ENCODE results near the gene CR1. TPM values are rescaled to one million over a fixed set of nuclear protein-coding genes. Genes with fewer than 3 reads are reported as not detected.
A peak's percentile ranks its signal among the peaks of the same experiment; 100 is the strongest.
"Not testable (repeated sequence)": the region's sequence is repeated elsewhere in the genome, so short reads cannot be mapped to it uniquely, and the experiment has no call there.

The CR1 gene
- total RNA-seq, 4 donors from 2014 or later: 1.5 to 12.0 (median 3.3) TPM

GRCh38 chr1:207639362-207639761 lies 143.4 kb downstream of the CR1 start:
- H3K9me3 ChIP-seq; H3K27me3 ChIP-seq; in situ Hi-C loops (cut with MboI; ENCODE audit: low pct_ligation_motif_present in 1 of 4, low pct_unique_long_range_greater_than_20kb in 1 of 4, low sequenced_read_pairs in 3 of 4); DNase-seq; H3K4me3 ChIP-seq; H3K4me1 ChIP-seq; intact Hi-C loops (cut with DNase I; ENCODE audit: low total_unique reads); H3K27ac ChIP-seq; H3K36me3 ChIP-seq: not testable (repeated sequence)
- WGBS, 2 donors (ENCODE audit: low coverage in 1 of 2): 58 to 66% methylated on average over 1 to 5 of the region's 5 CpGs

- Histone ChIP-seq H3K27me3 (peaks cover 3% of the 10 kb centered on the region), H3K4me3 (peak overlapping the region in 3 of 4 donors; percentile 35 to 60 (median 41)), H3K27ac (no peak overlapping the region), H3K36me3 (no peaks in the 10 kb centered on the region), H3K4me1 (peaks cover 0 to 13% (median 7%) of the 10 kb centered on the region in 4 donors), H3K9me3 (no peaks in the 10 kb centered on the region)
- in situ Hi-C loops (cut with MboI; ENCODE audit: low pct_ligation_motif_present in 1 of 4, low pct_unique_long_range_greater_than_20kb in 1 of 4, low sequenced_read_pairs in 3 of 4): no loop called here
- TF ChIP-seq EP300 (IDR thresholded peaks at IDR 0.05; ENCODE audit: low read depth) (no peak), CTCF (IDR thresholded peaks at IDR 0.05) (no peak), POLR2A (IDR thresholded peaks at IDR 0.05) (no peak), POLR2AphosphoS5 (IDR thresholded peaks at IDR 0.05) (no peak)
- intact Hi-C loops (cut with DNase I; ENCODE audit: low total_unique reads): no loop called here
- WGBS, 2 donors (ENCODE audit: low coverage in 1 of 2): 40 to 55% methylated on average over 3 to 9 of the region's 9 CpGs
- no peak for DNase-seq
Measured at GRCh38 chr1:207644166-207644851, 148.4 kb downstream of the CR1 start.

- peak within 1 kb of the TSS; percentile 11 to 60 (median 38) for H3K4me3 ChIP-seq
- no peaks in the 10 kb centered on the region for H3K9me3 ChIP-seq
- intact Hi-C loops (cut with DNase I; ENCODE audit: low total_unique reads) (no loop called here), in situ Hi-C loops (cut with MboI; ENCODE audit: low pct_ligation_motif_present in 1 of 4, low pct_unique_long_range_greater_than_20kb in 1 of 4, low sequenced_read_pairs in 3 of 4) (no loop called here)
- peaks cover 0 to 13% (median 7%) of the 10 kb centered on the region in 4 donors for H3K4me1 ChIP-seq
- TF ChIP-seq CTCF (IDR thresholded peaks at IDR 0.05) (no peak), POLR2A (IDR thresholded peaks at IDR 0.05) (no peak), POLR2AphosphoS5 (IDR thresholded peaks at IDR 0.05) (no peak), EP300 (IDR thresholded peaks at IDR 0.05; ENCODE audit: low read depth) (no peak)
- H3K27me3 ChIP-seq: peaks cover 3% of the 10 kb centered on the region
- no peak within 1 kb of the TSS for H3K27ac ChIP-seq
- 43% methylated on average over 52 of the region's 65 CpGs; no CpG with 5 or more reads in 1 of the 2 donors for WGBS, 2 donors (ENCODE audit: low coverage in 1 of 2)
- DNase-seq: peak; percentile 62
- H3K36me3 ChIP-seq: no peaks in the 10 kb centered on the region
Measured at GRCh38 chr1:207644852-207645634, 149.1 kb downstream of the CR1 start, which contains the start of gene CR1L. Gene CR1L, plus strand, starts transcription at chr1:207645133. Its CDS starts 101 bp downstream, at chr1:207645234.

GRCh38 chr1:207645635-207646081 lies 149.7 kb downstream of the CR1 start:
- no peaks in the 10 kb centered on the region for H3K36me3 ChIP-seq
- no peak for TF ChIP-seq EP300 (IDR thresholded peaks at IDR 0.05; ENCODE audit: low read depth)
- TF ChIP-seq CTCF (IDR thresholded peaks at IDR 0.05): no peak
- TF ChIP-seq POLR2AphosphoS5 (IDR thresholded peaks at IDR 0.05): no peak
- TF ChIP-seq POLR2A (IDR thresholded peaks at IDR 0.05): no peak
- H3K4me1 ChIP-seq: peaks cover 0 to 13% (median 7%) of the 10 kb centered on the region in 4 donors
- no peak for DNase-seq
- no peaks in the 10 kb centered on the region for H3K9me3 ChIP-seq
- H3K27ac ChIP-seq: no peak overlapping the region
- 84 to 100% methylated on average over 1 to 14 of the region's 17 CpGs for WGBS, 2 donors (ENCODE audit: low coverage in 1 of 2)
- intact Hi-C loops (cut with DNase I; ENCODE audit: low total_unique reads): no loop called here
- H3K4me3 ChIP-seq: peak overlapping the region in 1 of 4 donors; percentile 60
- in situ Hi-C loops (cut with MboI; ENCODE audit: low pct_ligation_motif_present in 1 of 4, low pct_unique_long_range_greater_than_20kb in 1 of 4, low sequenced_read_pairs in 3 of 4): no loop called here
- peaks cover 3% of the 10 kb centered on the region for H3K27me3 ChIP-seq

Data from transverse colon (tissue), 4 donors.